ENCODE results near the gene TRAPPC12.
A peak's percentile ranks its signal among the peaks of the same experiment; 100 is the strongest.
"Not testable (repeated sequence)": the region's sequence is repeated elsewhere in the genome, so short reads cannot be mapped to it uniquely, and the experiment has no call there.

TRAPPC12 gene

DNA sequence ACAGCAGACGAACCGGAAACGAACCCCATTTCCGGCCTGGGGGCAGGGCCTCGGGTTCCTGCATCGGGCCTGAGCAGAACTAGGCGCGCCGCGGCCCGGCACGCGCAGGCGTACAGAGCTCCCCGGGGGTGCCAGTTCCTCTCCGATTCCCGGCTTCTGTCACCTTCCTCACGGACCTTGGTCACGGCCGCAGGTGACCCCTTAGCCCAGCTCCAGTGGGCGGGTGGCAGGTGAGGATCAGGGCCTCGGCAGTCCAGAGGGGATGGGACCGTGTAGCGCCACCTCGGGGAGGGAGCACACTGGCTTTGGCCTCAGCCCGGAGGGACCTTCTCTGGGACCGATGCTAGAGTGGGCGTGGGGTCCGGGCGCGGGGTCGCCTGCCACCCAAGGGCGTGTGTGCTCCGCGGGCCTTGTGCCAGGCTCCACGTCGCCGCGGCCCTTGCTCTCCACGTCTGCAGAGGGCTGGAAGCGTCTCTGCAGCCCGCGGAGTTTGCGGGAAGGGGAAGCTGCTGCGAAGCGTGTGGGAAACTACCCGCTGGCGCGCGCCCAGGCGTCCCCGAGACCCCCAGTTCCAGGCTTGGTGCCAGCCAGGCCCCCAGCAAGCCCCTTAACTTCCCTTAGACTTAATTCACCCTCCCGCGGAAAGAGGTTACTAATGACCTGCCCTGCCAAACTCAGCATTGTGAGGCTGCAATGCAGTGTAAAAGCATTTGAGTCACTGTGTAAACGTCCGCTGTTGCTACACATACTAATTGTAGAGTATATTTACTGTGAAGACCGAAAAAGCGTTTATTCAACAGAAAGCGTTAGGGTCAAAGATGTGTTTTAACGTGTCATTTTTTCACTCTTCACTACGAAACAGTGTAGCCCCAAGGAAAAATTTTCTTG lies at the start of gene TRAPPC12:
TSS of gene TRAPPC12 (plus strand) at position 48 of the 888 bp plus-strand sequence. CDS start 7,930 bp downstream, outside the sequence.
- DNase-seq (ENCODE audit: low spot score) = peak; percentile 94

DNA sequence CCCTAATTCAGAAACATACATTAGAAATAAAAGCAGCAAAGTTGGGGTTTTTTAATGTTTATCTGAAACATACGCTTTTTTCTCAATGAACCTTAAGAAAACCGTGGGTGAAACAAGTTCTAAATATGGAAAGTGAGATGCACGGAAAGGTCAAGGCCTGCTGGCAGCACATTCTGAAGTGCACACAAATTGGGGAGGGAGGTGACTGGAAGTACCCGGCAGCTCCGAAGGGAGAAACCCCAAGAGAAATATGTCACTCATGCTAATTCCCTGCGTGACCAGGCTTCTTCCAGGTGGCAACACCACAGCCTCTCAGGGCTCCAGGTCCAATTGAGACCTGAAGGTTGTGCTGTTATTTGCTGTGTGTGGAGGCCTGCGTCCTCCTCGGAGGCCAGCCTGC lies 47.4 kb upstream of the TRAPPC12 start:
- DNase-seq (ENCODE audit: low spot score) = no peak

DNA sequence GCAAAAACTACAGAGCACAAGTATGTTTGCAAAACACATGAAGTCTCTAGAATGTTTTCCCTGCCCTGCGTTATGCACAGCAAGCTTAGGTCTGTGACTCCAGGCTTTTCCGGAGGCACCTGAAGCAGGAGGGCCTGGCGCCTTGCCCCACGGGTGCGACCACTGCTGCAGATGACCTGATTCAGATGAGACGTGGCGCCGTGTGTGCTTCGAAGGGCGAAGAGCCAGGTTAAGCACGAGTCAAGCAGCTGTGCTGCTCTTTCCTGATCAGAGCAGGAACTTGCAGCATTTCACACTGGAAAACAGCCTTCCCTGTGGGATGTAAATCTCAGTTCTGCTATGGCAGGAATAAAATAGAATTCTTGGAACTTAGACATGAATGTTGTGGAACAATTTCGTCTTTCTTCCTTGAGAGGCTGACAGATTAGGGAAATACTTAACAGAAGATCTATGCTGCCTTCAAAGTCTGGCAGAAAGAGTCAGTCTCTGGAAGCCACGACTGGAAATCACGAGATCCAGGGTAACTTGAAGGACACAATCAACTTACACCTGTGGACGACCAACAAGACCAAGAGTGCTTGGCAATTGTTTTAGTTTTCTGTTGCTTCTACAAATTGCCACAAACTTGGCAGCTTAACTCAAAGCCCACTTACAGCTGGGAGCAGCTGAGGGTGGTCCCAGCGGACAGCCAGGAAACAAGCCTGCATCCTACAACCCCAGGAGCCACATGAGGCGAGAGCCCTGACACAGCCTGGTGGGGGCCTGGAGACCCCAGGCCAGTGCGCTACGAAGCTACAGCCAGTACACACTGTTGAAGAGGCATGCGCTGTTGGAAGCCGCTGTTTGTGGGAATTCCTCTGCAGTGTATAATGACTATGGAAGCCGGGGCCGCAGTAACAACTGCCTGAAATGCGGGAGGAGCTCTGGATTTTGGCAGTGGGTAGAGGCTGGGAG lies 44.8 kb upstream of the TRAPPC12 start:
- no peak for DNase-seq (ENCODE audit: low spot score)

DNA sequence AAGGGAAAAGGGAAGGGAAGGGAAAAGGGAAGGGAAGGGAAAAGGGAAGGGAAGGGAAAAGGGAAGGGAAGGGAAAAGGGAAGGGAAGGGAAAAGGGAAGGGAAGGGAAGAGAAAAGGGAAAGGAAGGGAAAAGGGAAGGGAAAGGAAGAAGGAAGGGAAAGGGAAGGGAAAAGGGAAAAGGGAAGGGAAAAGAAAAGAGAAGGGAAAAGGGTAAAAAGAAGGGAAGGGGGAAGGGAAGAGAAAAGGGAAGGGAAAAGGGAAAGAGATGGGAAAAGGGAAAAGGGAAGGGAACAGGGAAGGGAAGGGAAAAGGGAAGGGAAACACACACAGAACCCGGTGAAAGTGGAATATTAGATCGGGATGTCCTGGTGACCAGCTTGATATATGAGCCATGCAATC lies 42.6 kb upstream of the TRAPPC12 start:
- DNase-seq (ENCODE audit: low spot score) = no peak

DNA sequence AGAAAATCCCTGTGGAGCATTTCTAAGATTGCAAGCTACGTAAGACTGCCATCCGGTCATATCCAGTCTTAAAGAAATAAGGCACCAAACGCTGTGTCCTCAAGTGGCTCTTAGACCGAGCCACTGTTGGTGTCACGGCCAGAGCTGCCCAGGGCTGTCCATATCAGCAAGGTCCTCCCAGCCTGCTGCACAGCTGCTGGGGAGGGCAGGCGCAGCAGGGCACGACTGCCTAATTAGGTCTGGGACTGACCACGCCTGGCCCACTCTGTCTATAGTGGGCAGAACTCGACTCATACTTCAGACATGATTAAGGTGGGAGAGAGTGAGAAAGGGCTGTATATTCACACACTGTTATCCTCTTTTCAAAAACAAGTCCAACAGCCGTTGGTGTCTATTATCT lies 41.2 kb upstream of the TRAPPC12 start:
- DNase-seq (ENCODE audit: low spot score) = no peak

DNA sequence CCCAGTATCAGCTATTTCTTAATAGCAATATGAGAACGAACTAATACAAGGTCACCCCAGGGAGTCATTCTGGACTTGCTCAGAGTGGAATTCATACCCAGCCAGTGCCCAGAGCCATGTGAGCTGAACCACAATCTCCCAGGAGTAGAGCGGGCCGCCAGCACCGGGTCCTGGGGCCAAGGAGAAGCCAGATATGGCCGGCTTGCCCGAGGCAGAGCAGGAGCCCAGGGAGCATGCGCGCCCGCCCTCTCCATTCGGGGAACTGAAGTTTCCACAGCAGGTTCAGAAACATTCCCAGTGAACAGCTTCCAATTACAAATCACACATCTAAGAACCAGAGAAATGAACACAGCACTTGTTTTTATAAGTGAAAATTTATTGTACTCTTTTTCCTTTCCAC lies 39.4 kb upstream of the TRAPPC12 start:
- no peak for DNase-seq (ENCODE audit: low spot score)

DNA sequence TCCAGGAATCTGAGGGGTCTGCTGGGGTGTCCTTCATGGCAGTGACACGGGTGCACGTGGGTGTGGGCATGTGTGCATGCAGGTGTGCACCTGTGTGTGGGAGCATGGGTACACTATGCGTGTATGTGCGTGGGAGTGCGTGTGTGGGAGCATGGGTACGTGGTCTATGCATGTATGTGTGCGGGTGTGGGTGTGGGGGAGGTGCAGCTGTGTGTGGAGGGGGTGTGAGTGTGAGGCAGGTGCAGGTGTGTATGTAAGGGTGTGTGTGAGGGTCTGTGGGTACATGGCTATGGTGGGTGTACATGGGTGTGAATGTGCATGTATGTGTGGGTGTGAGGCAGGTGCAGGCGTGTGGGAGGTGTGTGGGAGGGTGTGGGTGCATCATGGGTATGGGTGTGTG lies 38.2 kb upstream of the TRAPPC12 start:
- no peak for DNase-seq (ENCODE audit: low spot score)

DNA sequence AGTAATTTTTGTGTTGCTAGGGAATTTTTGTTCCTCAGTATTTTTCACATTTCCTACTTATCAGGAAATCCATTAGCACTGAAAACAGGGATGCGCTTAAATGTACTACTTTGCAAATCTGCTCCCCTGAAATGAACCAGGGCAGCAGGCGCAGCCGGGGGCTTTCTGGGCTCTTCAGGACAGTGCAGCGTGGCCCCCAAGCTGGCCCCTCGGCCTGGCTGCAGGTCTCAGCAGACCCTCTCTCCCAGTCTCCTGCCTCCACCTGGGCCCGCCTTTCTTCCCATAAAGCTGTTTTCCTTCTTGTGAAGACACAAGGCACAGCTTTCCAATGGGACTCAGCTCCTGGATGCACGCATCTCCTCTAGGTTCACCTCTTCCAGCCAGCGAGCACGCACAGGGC lies 37.2 kb upstream of the TRAPPC12 start:
- DNase-seq (ENCODE audit: low spot score) = no peak

DNA sequence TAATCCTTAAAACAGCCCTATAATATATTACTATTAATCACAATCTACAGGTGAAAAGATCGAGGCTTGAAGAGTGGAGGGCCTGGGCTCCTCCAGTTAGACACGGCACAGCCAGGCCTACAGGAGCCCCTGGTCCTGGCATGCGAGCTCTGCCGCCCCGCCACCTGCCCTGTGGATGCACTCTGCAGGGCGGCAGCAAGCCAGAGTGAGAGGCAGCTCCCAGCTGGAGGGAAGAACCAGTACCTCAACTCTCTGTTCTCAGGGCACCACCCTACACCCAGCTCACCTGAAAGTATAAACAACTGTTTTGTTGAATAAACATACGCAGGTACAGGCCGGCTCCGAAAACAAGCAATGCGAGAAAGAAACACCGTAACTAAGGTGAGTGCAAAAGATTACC lies 36.5 kb upstream of the TRAPPC12 start:
- no peak for DNase-seq (ENCODE audit: low spot score)

DNA sequence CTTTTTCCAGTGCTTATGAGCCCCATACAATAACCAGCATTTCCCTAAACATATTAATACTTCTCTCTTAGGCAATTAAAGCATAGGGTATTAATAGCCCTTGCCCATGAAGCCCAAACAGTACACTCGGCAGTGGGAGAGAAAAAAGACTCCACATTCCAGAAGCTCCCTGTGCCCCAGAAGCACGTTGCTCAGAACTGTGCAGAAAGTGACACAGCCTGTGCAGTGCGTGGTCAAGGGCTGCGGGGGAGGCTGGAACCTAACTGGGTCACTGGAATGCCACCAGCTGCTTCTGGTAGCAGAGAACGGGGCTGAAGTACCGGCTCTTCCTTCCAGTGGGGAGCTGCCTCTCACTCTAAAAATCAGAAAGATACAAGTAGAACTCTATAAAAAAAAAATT lies 34.6 kb upstream of the TRAPPC12 start:
- DNase-seq (ENCODE audit: low spot score) = no peak

DNA sequence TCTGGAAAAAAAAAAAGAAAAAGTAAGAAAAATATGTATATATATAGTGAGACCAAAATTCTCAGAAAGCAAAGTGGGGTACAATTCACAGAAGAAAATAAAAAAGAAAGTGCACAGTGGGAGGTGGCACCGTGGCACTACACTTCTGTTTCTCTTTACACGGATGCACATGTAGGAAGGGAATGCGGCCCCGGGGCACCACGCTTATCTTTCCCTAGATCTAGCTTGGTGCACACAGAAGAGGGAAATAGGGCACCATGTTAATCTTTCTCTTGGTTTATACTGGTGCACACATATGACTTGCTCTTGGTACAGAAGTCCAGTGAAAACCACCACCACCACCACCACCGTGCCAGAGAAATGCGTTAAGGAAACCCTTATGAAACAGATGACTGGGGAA lies 33.9 kb upstream of the TRAPPC12 start:
- DNase-seq (ENCODE audit: low spot score) = no peak

DNA sequence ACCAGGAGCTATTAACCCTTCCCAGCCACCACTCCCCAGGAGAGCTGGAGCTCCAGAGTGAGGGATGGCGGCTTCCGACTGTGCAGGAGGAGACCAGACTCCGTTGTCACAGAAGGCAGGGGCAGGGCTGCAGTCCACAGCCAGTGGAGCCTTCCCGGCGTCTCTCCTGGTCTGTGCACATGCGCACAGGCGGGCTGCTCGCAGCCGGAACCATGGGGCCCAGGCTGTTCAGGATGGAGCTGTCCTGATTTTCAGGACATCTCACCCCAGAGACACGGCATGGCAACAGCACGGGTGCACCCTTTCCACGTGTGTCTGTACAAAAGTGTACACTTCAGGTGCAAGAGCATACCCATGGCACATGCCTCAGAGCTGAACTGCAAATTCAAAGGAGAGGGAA lies 30.7 kb upstream of the TRAPPC12 start:
- DNase-seq (ENCODE audit: low spot score) = no peak

DNA sequence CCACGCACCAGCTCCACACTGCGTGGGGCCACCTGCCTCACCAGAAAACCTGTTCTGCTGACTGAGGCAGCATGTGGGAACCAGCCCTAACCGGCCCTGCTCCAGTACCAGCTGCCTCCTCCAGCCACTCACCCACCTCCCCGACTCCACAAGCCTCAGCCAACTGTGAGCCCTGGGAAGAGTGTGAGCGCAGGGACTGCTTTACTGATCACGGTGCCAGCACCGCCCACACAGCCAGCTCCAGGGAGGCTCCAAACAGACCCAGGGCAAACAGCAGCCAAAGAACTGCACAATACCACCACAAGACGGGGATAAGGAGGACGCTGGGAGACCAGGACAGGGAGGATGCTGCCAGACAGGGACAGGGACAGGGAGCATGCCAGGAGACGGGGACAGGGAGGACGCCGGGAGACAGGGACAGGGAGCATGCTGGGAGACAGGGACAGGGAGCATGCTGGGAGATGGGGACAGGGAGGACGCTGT lies 30.2 kb upstream of the TRAPPC12 start:
- no peak for DNase-seq (ENCODE audit: low spot score)

DNA sequence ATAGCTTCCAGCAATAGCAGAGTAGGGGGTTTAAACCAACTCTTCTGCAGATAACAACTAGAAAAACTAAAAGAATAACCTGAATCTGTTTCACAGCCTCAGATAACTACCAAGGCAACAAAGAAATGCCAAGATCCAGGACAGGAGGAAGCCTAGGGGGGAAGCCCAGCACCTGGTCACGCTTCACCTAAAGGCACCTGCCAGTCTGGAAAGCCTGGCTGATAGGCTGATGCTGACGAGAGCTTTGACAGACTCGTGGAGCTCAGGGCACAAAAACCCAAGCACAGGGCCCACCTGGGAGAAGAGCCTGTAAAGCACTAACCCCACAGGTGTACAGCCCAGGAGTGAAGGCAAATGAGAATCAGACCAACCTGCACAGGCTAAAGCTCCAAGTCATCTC lies 24.5 kb upstream of the TRAPPC12 start:
- no peak for DNase-seq (ENCODE audit: low spot score)

DNA sequence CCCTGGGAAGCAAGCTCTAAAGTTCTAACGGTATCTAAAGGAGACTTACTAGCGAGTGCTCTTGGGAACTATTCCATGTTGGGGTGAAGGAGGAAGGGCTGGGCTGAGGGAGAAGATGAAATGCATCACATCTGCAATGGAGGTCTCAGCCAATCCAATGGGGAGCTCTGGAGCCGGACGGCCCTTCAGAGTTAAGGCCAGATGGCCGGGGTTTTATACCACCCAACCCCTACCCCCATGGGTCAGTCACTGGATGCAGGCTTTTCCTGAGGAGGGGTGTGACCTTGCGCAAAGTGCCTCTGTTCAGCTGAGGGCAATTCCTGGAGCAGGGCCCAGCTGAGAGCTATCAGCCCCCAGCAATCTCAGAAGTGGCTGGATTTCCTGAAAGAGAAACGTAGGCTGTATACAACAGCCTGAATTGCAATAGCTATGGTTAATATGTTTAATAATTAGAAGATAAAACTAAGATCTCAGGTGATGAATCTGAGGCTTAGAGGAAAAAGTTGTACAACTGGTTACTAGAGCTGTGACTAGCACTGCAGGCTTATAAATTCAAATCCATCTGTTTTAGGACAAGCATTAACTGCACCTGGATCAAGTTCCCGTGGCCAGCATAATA lies 23.4 kb upstream of the TRAPPC12 start:
- DNase-seq (ENCODE audit: low spot score) = no peak

DNA sequence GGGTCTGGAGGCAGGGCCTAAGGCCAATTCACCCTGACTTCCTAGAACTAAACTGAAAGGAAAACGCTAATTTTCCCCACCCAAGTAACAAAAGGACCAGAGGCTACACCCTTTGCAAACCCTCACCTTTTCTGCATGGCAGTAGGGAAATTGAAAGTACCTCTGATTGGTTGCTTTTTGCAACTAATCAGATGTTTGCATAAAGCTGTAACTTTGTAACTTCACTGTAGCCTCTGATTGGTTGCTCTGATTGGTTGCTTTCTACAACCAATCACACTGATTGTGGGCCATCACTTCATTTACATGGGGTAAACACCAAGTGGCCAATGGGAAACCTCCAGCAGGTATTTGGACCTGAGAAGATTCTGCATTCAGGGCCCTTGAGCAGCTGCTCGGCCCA lies 22.7 kb upstream of the TRAPPC12 start:
- no peak for DNase-seq (ENCODE audit: low spot score)

DNA sequence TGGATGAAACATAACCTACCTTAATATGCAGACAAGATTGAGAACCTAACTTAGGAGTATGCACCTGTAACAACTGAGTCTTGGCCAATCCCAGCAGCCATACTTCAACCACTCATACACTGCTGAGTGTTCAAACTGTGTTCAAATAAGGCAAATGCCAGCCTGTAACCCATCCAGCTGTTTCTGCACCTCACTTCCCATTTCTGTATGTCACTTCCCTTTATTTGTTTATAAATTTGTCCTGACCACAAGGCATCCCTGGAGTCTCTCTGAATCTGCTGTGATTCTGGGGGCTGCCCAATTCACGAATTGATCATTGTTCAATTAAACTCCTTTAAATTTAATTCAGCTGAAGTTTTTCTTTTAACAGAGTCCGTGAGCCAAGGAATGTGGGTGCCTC lies 22.0 kb upstream of the TRAPPC12 start:
- DNase-seq (ENCODE audit: low spot score) = not testable (repeated sequence)

DNA sequence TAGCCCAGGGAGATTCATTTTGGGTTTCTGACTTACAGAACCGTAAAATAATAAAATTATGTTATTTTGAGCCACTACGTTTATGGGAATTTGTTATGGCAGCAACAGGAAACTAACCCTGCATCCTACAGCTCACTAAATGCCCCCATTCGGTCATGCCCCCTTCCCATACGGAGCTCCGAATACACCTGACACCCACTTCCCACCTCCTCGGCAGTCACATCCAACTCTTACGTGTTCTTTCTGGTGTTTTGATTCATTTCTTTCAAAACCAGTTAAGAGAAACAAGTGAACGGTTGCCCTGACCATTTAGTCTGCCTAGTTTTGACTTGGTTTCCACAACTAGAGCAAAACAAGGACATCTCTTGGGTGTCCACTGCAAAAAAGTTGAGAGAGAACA lies 21.6 kb upstream of the TRAPPC12 start:
- DNase-seq (ENCODE audit: low spot score) = no peak

DNA sequence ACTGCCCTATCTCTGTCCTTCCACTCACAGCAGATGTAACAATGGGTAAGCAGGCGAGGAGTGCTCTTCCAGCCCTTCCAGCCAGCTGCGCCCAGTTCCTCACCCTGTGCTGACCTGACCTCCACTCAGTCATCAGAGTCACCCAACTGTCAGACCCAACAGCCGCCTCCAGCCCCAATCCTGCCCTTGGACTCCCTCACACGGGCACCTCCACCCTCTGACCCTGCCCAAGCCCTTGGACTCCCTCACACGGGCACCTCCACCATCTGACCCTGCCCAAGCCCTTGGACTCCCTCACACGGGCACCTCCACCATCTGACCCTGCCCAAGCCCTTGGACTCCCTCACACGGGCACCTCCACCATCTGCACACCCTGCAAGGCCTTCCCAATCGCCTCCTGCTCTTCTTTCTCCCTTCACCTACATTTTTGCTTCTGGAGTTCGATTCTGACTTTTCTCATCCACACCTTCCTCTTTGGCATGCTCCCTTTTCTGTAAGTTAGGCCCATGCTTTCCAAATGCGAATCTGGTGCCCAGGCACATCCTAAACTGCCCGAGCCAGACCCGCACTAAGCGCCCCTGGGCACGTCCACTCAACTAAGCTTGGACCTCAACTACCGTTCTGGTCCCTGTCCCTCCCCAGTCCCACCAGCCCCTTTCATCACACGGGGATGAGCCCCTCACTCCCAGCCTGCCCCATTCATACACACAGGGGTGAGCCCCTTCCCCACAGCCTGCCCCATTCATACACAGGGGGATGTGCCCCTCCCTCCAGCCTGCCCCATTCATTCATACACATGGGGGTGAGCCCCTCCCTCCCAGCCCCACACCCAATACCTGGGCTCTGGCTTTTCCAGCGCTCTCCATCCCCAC lies 17.7 kb upstream of the TRAPPC12 start:
- DNase-seq (ENCODE audit: low spot score) = no peak

DNA sequence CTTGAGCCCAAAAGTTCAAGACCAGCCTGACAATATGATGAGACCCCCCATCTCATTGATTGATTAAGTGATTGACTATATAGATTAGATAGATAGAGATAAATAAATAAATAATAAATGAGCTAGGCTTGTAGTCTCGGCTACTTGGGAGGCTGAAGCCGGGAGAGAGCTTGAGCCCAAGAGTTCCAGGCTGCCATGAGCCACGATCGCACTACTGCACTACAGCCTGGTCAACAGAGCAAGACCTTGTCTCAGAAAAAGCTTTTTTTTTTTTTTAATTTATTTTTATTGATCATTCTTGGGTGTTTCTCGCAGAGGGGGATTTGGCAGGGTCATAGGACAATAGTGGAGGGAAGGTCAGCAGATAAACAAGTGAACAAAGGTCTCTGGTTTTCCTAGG lies 14.3 kb upstream of the TRAPPC12 start:
- no peak for DNase-seq (ENCODE audit: low spot score)

DNA sequence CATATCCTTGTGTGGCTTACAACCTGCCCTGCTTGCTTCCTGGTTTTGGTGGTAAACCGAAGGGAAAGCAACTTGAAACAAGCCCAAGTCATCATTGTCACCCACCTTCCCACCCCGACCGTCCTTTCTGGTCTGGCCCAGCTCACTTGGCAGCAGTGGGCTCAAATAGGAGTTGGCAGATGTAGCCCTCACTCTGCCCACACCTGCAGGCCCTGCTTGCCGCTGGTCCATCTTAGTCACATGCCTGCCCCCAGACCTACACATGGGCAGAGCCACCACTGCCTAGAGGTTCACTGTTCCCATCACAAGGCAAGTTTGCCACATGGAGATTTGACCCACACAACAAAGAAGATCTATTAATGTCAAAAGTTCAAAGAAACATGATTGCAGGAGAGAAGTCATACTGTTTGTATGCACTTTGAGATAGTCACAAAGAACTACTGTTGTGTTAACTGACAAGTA lies 11.2 kb upstream of the TRAPPC12 start:
- no peak for DNase-seq (ENCODE audit: low spot score)

All from SW480 (cell line).